Endothelial cell of umbilical vein (primary cell): ENCODE measurements around the gene PEX10. TPM values are rescaled to one million over a fixed set of nuclear protein-coding genes. Genes with fewer than 3 reads are reported as not detected.

Experiments
- BruUV-seq: library from RNA; stranded (reverse); fragments of 400-500 nt; replicated peaks from 2 replicates; lab custom pipeline; 2021; lab: Mats Ljungman, UMichigan
- CTCF ChIA-PET: fragments of 300-600, 350-600 bp; sonication (Branson Sonifier 250); formaldehyde crosslinking; loops from one replicate; lab custom pipeline; 2021; ENCODE audit warnings: antibody characterized with exemption, inconsistent platforms; lab: Charles Lee
- POLR2A ChIA-PET: fragments of 300-600, 350-600 bp; sonication (Branson Sonifier 250); formaldehyde crosslinking; loops from one replicate; lab custom pipeline; 2021; ENCODE audit warnings: antibody characterized with exemption, inconsistent platforms; lab: Charles Lee
- DNase-seq: peaks from one replicate; pipeline ENCODE4 v3.0.0-alpha.2; 2011; ENCODE audit warnings: low read depth, low spot score
- FAIRE-seq: peaks from 2 replicates; lab custom pipeline; 2011; peaks lifted over from hg19 to GRCh38; lab: Jason Lieb, UNC
- H2AFZ ChIP-seq: 2 replicates; pipeline ENCODE4 v1.6.0; 2012; ENCODE audit warnings: low read depth, low read length, control low read depth, inconsistent platforms
- H3K27ac ChIP-seq: 2 replicates; pipeline ENCODE4 v1.5.1; 2011; ENCODE audit warnings: low read depth, mild to moderate bottlenecking, control low read depth, low read length, moderate library complexity; ENCODE audit not compliant: insufficient read depth
- H3K27me3 ChIP-seq, 2 experiments: 2 replicates each; pipeline versions ENCODE4 v1.6.0 to v1.6.1; 2011; ENCODE audit warnings: low read length in 2 of 2, mixed read lengths in 1 of 2; ENCODE audit not compliant: control insufficient read depth in 2 of 2, insufficient read depth in 2 of 2
- H3K36me3 ChIP-seq, 2 experiments: 2 replicates in 1 of 2; 3 replicates in 1 of 2; pipeline ENCODE4 v1.5.1; 2011; ENCODE audit warnings: low read length in 2 of 2, mild to moderate bottlenecking in 1 of 2, moderate library complexity in 1 of 2; ENCODE audit not compliant: control insufficient read depth in 2 of 2, insufficient read depth in 2 of 2; ENCODE audit errors: extremely low read depth in 1 of 2
- H3K4me1 ChIP-seq: 3 replicates; pipeline ENCODE4 v1.5.1; 2011; ENCODE audit warnings: mild to moderate bottlenecking, low read length; ENCODE audit not compliant: control insufficient read depth, insufficient read depth; ENCODE audit errors: extremely low read depth
- H3K4me2 ChIP-seq: 2 replicates; pipeline ENCODE4 v1.6.1; 2011; ENCODE audit warnings: low read length, control low read depth, mixed read lengths; ENCODE audit not compliant: insufficient read depth
- H3K4me3 ChIP-seq, 3 experiments: fragments of 200-600 bp in 1 of 3; sonication (generic), shearing (Covaris generic) in 1 of 3; replicated peaks in 1 of 3; 2 replicates each; pipeline ENCODE4 v1.5.1; 2011 to 2016; ENCODE audit warnings: control low read depth in 3 of 3, low read length in 3 of 3, mild to moderate bottlenecking in 2 of 3, inconsistent platforms in 1 of 3, low read depth in 1 of 3, moderate library complexity in 1 of 3; ENCODE audit not compliant: insufficient read depth in 1 of 3
- H3K79me2 ChIP-seq: 2 replicates; pipeline ENCODE4 v1.6.0; 2012; ENCODE audit warnings: low read length, inconsistent platforms; ENCODE audit not compliant: control insufficient read depth, insufficient read depth
- H3K9ac ChIP-seq: replicated peaks from 2 replicates; pipeline ENCODE3; 2011; ENCODE audit warnings: low read length, control low read depth; ENCODE audit not compliant: insufficient read depth; ENCODE audit errors: extremely low read depth
- H3K9me1 ChIP-seq: replicated peaks from 3 replicates; pipeline ENCODE4 v1.6.0; 2011; ENCODE audit warnings: mild to moderate bottlenecking, low read length; ENCODE audit not compliant: control insufficient read depth, insufficient read depth; ENCODE audit errors: extremely low read depth
- H3K9me3 ChIP-seq: replicated peaks from 2 replicates; pipeline ENCODE4 v1.5.1; 2012; ENCODE audit warnings: low read length, inconsistent platforms; ENCODE audit not compliant: control insufficient read depth, insufficient read depth
- H4K20me1 ChIP-seq: replicated peaks from 2 replicates; pipeline ENCODE3; 2011; ENCODE audit warnings: mild to moderate bottlenecking, low read length; ENCODE audit not compliant: control insufficient read depth, insufficient read depth; ENCODE audit errors: extremely low read depth
- GATA2 ChIP-seq: IDR thresholded peaks from 2 replicates; pipeline ENCODE4 v1.7.0; 2011; ENCODE audit warnings: low read depth, mild to moderate bottlenecking, moderate library complexity, mixed read lengths, low read length; ENCODE audit not compliant: insufficient read length, insufficient read depth
- POLR2AphosphoS5 ChIP-seq: IDR thresholded peaks from 2 replicates; pipeline ENCODE4 v1.6.1; 2012; ENCODE audit warnings: low read depth, mild to moderate bottlenecking, control low read depth, low read length, moderate library complexity; ENCODE audit not compliant: insufficient read depth
- dilution Hi-C: fragments of 300-500 bp; cut with MboI; formaldehyde crosslinking; loops from one replicate; pipeline ENCODE4 v1.15.0; 2019; ENCODE audit warnings: low sequenced_read_pairs; ENCODE audit not compliant: extremely low pct_ligation_motif_present
- intact Hi-C: fragments of 100-400 bp; cut with micrococcal nuclease; formaldehyde crosslinking; loops from one replicate; pipeline ENCODE4 v1.10.0; 2022
- polyA plus RNA-seq, 4 experiments: library from polyadenylated mRNA; depleted of rRNA in 3 of 4; stranded (reverse) in 3 of 4; unstranded in 1 of 4; fragments of >200 nt; gene quantifications; 2 replicates each; pipeline versions ENCODE4 v1.2.1 to v1.2.3, GENCODE V29; 2011 to 2012; ENCODE audit warnings: missing spikeins in 1 of 4
- total RNA-seq: library from RNA; stranded (reverse); gene quantifications from 2 replicates; pipeline ENCODE4 v1.2.3, GENCODE V29; 2021
- TF ChIP-seq, protein P1 (sequence below): IDR thresholded peaks from 2 replicates; pipeline ENCODE4 v1.6.1; 2011; ENCODE audit not compliant: insufficient read depth, insufficient read length
- TF ChIP-seq, protein P2 (sequence below), 2 donors: IDR thresholded peaks; 1 replicate in 1 of 2; 2 replicates in 1 of 2; pipeline ENCODE4 v1.5.1; 2011; ENCODE audit warnings: low read length in 2 of 2, mild to moderate bottlenecking in 2 of 2, moderate library complexity in 2 of 2, control low read depth in 1 of 2, inconsistent platforms in 1 of 2, low read depth in 1 of 2; ENCODE audit not compliant: insufficient read depth in 1 of 2; ENCODE audit errors: extremely low read depth in 1 of 2

Gene PEX10
- total and polyA plus RNA-seq, 2 donors (not counting 3 experiments of a cell fraction or from before 2014, with no cell fraction given) = 25.1 to 26.7 TPM

DNA sequence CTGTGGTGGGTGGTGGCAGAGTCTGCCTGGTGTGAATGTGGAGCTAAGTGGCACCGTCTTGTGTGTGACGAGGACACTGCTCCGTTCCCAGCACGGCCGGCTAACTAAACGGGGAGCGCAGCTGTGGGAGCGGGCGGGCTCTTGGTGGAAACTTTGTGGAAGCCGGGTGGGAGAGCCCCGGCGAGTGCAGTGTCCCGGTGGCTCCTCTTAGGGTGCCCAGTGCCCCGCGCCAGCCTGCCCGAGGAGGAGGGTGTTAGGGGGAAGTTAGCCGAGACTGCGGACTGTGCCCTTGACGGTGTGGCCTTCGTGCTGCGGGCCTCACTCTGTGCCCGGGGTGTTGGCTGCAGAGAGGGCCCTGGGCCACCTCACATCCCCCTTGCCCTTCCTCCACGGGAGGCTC is 9.9 kb downstream of the PEX10 start:
- H3K9me3 ChIP-seq = no peaks in the 10 kb centered on the region
- no peak for DNase-seq
- POLR2A ChIA-PET = no interaction called here
- H3K27me3 ChIP-seq = no peaks in the 10 kb centered on the region
- TF ChIP-seq GATA2 (no peak), POLR2AphosphoS5 (no peak)
- TF ChIP-seq, protein P1, sequence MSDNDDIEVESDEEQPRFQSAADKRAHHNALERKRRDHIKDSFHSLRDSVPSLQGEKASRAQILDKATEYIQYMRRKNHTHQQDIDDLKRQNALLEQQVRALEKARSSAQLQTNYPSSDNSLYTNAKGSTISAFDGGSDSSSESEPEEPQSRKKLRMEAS = no peak
- TF ChIP-seq, protein P2, sequence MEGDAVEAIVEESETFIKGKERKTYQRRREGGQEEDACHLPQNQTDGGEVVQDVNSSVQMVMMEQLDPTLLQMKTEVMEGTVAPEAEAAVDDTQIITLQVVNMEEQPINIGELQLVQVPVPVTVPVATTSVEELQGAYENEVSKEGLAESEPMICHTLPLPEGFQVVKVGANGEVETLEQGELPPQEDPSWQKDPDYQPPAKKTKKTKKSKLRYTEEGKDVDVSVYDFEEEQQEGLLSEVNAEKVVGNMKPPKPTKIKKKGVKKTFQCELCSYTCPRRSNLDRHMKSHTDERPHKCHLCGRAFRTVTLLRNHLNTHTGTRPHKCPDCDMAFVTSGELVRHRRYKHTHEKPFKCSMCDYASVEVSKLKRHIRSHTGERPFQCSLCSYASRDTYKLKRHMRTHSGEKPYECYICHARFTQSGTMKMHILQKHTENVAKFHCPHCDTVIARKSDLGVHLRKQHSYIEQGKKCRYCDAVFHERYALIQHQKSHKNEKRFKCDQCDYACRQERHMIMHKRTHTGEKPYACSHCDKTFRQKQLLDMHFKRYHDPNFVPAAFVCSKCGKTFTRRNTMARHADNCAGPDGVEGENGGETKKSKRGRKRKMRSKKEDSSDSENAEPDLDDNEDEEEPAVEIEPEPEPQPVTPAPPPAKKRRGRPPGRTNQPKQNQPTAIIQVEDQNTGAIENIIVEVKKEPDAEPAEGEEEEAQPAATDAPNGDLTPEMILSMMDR (IDR thresholded peaks at IDR 0.05; ENCODE audit: extremely low read depth in 1 of 2, insufficient read depth in 1 of 2, low read depth in 1 of 2, low read length in 2 of 2) = no peak
- H3K79me2 ChIP-seq = peaks cover 3% of the 10 kb centered on the region
- no peak overlapping the region for H3K9ac ChIP-seq
- peaks cover 23 to 65% of the 10 kb centered on the region in 2 experiments for H3K36me3 ChIP-seq
- H3K9me1 ChIP-seq = no peaks in the 10 kb centered on the region
- CTCF ChIA-PET = interaction anchor here (1.5 kb wide), 1 partner anchor 213 kb away, joined by 5 read pairs; no protein-coding TSS in a partner anchor
- H3K27ac ChIP-seq = no peak overlapping the region
- no peak overlapping the region for H3K4me2 ChIP-seq
- peaks cover 12% of the 10 kb centered on the region for H3K4me1 ChIP-seq
- no peak overlapping the region for H3K4me3 ChIP-seq
- no peak for FAIRE-seq
- dilution Hi-C loops (no loop called here), intact Hi-C loops (loop anchor here (10.0 kb wide), 1 partner anchor 1222 kb away; the partner anchor contains the start of gene TPRG1L)
- H2AFZ ChIP-seq = no peak overlapping the region
- no peaks in the 10 kb centered on the region for H4K20me1 ChIP-seq
- BruUV-seq = no TSS peak
